BE2C (cell line): ENCODE data around the gene STAT6.

Experiments used
- DNase-seq: peaks from one replicate; pipeline ENCODE4 v3.0.0-alpha.2; 2020
- H3K27me3 ChIP-seq: fragments of 250-450 bp; sonication (Bioruptor Pico); 2 replicates; pipeline ENCODE4 v1.5.1; 2020; ENCODE audit warnings: mild to moderate bottlenecking
- H3K36me3 ChIP-seq: fragments of 250-450 bp; sonication (Bioruptor Pico); 2 replicates; pipeline ENCODE4 v1.5.1; 2020; ENCODE audit warnings: mild to moderate bottlenecking
- H3K4me1 ChIP-seq: fragments of 250-450 bp; sonication (Bioruptor Pico); 2 replicates; pipeline ENCODE4 v1.5.1; 2020
- H3K4me3 ChIP-seq: 2 replicates; pipeline ENCODE4 v1.5.1; 2011; ENCODE audit warnings: low read depth, low read length
- H3K9me3 ChIP-seq: fragments of 250-450 bp; sonication (Bioruptor Pico); 2 replicates; pipeline ENCODE4 v1.5.1; 2020
- TF ChIP-seq, protein P1 (sequence below): IDR thresholded peaks from 2 replicates; pipeline ENCODE4 v1.5.1; 2012; ENCODE audit warnings: mild to moderate bottlenecking, low read depth, low read length

Gene STAT6

DNA sequence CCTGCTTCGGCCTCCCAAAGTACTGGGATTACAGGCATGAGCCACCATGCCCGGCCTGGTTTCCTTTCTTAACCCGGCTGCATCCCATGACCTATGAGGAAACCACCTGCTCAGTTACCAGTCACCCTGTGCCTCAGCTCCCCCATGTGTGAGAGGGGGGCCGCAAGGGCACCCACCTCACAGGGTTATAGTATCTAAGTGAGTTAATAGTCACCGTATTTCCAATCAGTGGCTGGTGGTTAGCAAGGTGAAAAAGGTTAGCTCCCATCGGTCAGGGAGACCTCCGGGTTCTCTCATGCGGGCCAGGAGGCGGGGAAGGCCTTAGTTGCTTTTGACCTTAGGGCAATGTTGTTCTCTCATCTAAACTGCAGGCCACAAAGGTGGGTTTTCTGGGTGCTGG is 23.8 kb upstream of the STAT6 start:
- H3K4me3 ChIP-seq = no peak overlapping the region
- no peaks in the 10 kb centered on the region for H3K9me3 ChIP-seq
- no peak for DNase-seq
- H3K27me3 ChIP-seq = no peaks in the 10 kb centered on the region
- TF ChIP-seq, protein P1, sequence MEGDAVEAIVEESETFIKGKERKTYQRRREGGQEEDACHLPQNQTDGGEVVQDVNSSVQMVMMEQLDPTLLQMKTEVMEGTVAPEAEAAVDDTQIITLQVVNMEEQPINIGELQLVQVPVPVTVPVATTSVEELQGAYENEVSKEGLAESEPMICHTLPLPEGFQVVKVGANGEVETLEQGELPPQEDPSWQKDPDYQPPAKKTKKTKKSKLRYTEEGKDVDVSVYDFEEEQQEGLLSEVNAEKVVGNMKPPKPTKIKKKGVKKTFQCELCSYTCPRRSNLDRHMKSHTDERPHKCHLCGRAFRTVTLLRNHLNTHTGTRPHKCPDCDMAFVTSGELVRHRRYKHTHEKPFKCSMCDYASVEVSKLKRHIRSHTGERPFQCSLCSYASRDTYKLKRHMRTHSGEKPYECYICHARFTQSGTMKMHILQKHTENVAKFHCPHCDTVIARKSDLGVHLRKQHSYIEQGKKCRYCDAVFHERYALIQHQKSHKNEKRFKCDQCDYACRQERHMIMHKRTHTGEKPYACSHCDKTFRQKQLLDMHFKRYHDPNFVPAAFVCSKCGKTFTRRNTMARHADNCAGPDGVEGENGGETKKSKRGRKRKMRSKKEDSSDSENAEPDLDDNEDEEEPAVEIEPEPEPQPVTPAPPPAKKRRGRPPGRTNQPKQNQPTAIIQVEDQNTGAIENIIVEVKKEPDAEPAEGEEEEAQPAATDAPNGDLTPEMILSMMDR = no peak
- peaks cover 6% of the 10 kb centered on the region; the same call in 1 of the 2 replicates for H3K36me3 ChIP-seq
- no peaks in the 10 kb centered on the region; the same call in none of the 2 replicates for H3K4me1 ChIP-seq

DNA sequence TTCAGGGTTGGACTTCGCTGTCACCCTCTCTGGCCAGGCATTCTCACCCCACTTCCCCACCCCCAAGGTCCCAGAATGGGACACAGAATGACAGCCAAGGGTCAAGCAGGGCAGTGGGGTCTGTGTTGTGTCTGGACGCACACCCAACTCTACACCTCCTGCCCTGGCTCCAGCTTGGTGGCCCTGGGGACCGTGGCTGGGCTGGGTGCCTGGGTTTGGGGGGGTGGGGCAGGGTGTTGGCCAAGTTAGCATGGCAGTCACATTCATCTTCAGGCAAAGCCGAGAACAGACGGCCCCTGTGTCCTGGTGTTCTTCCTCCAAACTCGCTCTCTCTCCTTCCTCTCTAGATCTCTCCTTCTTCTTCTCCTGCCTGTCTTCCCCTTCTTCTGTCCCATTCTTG is 22.8 kb upstream of the STAT6 start:
- no peak for DNase-seq
- H3K4me3 ChIP-seq = no peak overlapping the region
- H3K27me3 ChIP-seq = no peaks in the 10 kb centered on the region
- H3K36me3 ChIP-seq = no peaks in the 10 kb centered on the region
- TF ChIP-seq, protein P1 = no peak
- H3K4me1 ChIP-seq = no peaks in the 10 kb centered on the region; the same call in none of the 2 replicates
- H3K9me3 ChIP-seq = no peaks in the 10 kb centered on the region

DNA sequence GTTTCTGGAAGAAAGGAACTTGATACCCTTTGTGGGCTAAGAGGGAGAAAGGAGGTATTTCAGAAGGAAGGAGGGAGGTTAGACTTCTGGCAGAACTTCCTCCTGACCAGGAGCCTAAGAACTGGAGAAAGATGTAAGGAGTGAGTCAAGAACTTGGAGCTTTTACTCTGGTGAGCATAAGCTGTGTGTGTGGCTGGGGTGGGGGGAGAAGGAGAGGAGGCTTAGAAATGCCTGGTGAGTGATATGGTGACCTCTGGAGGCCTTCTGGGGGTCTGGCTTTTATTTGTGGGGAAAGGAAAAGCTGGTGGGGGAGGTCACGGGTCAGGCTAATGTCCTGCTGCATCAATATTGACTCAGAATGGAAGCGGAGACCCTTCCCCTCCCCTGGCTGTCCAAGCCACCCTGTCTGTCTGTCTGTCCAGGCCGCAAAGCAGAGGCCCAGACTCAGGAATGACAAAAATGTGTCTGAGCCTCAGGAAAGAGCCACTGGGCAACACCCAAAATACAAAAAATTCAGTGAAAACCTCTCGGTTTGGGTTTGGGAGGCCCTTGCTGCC is 21.9 kb upstream of the STAT6 start:
- H3K4me1 ChIP-seq = no peaks in the 10 kb centered on the region; the same call in none of the 2 replicates
- H3K27me3 ChIP-seq = no peaks in the 10 kb centered on the region
- no peak overlapping the region for H3K4me3 ChIP-seq
- no peak for DNase-seq
- no peaks in the 10 kb centered on the region for H3K9me3 ChIP-seq
- no peaks in the 10 kb centered on the region for H3K36me3 ChIP-seq
- TF ChIP-seq, protein P1 = no peak

DNA sequence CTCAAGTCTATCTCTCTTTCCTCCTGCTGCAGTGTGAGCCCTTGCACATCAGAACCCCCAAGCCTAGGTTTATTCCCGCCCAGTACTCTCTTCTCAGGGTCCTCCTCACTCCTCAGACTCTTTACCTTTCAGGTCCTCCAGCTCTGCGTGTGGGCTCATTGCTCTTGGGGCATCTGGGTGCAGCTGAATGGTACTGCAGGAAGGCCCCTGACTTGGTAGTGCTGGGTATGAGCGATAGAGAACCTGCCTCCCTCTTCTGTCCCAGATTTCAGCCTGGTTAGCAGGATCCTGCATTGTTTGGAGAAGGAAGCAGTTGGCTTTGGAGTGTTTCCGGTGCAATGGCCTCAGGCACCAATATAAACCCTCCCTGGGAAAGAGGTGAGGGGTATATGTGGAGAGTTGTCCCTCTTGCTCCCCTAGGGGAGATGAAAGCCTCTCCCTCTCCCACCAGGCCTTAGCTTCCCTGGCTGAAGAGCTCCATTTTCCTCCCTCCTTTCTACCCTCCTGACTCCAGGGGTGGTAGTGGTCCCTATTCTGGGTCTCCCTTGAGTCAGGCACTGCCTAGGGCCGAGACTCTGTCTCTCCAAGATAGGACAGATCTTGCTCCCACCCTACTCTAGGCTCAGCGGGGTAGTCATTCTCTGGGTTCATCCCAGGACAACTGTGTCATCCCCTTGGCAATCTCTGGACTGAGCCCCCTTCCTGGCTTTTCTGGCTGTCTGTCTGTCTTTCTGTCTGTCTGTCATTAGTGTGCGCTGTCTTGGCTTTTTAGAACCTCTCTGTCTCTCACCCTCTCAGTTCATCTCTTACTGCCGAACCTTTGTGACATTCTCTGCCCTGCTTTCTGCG is 21.0 kb upstream of the STAT6 start:
- H3K36me3 ChIP-seq = no peaks in the 10 kb centered on the region
- DNase-seq = no peak
- TF ChIP-seq, protein P1 = no peak
- H3K4me1 ChIP-seq = peaks cover 1% of the 10 kb centered on the region
- no peaks in the 10 kb centered on the region for H3K27me3 ChIP-seq
- H3K4me3 ChIP-seq = no peak overlapping the region
- no peaks in the 10 kb centered on the region for H3K9me3 ChIP-seq

DNA sequence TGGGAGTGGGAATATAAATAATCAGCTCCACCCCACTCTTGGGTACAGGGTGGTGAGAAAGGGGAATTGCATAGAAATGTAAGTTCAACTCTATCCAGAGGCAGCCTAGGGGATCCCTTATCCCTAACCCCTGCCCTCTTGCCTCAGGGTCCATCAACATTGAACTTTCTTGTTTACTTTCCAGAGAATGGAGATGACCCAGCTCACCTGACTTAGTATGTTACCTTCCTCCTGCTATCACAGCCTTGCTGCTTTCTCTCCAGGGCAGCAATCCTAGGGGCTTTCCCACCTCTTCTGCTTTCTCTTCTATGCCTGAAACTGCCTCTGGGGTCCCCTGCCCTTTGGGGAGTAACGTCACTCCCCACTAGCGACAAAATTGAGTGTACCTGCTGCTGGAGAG is 19.8 kb upstream of the STAT6 start:
- Histone ChIP-seq H3K4me1 (peaks cover 5% of the 10 kb centered on the region), H3K4me3 (no peak overlapping the region)
- no peak for DNase-seq

More for the DNA sequence above, 19.8 kb upstream of the STAT6 start:
- TF ChIP-seq, protein P1 = no peak
- Histone ChIP-seq H3K9me3 (no peaks in the 10 kb centered on the region), H3K36me3 (no peaks in the 10 kb centered on the region), H3K27me3 (no peaks in the 10 kb centered on the region)
